Pancreas (tissue), 10 donors: ENCODE results near the gene CTU2. TPM values are rescaled to one million over a fixed set of nuclear protein-coding genes. Genes with fewer than 3 reads are reported as not detected.

ENCODE experiments used
- ATAC-seq, 4 donors: fragments of 200-7000 bp; cut with Tn5 transposase; one replicate each; pipeline versions ENCODE4 v1.8.0 to v1.9.1; 2020; ENCODE audit warnings: mild to moderate bottlenecking in 4 of 4, moderate library complexity in 4 of 4
- DNase-seq, 6 donors: peaks; one replicate each; pipeline ENCODE4 v3.0.0-alpha.2; 2020
- FAIRE-seq: peaks from 2 replicates; lab custom pipeline; 2012; peaks lifted over from hg19 to GRCh38; lab: Jason Lieb, UNC
- H3K27ac ChIP-seq, 4 donors: fragments of 200-600 bp; sonication (generic); 1 replicate in 3 of 4; 2 replicates in 1 of 4; pipeline versions ENCODE4 v1.5.0 to v1.8.0; 2020
- H3K27me3 ChIP-seq, 4 donors: fragments of 200-600 bp; one replicate each; pipeline ENCODE4 v1.8.0; 2021
- H3K36me3 ChIP-seq, 3 donors: fragments of 200-600 bp; sonication (generic) in 1 of 3; one replicate each; pipeline versions ENCODE4 v1.5.0 to v1.8.0; 2020 to 2021
- H3K4me1 ChIP-seq, 3 donors: fragments of 200-600 bp; one replicate each; pipeline ENCODE4 v1.8.0; 2021
- H3K4me3 ChIP-seq, 4 donors: fragments of 200-600 bp; sonication (generic) in 2 of 4; one replicate each; pipeline versions ENCODE4 v1.5.0 to v1.8.0; 2020 to 2021
- H3K9me3 ChIP-seq, 4 donors: fragments of 200-600 bp; one replicate each; pipeline ENCODE4 v1.8.0; 2021
- WGBS, 2 donors: extraction: QIAGEN DNeasy Blood & Tissue Kit; methylation state at CpG; one replicate each; pipeline ENCODE4 v1.1.7; 2013; 5-methylcytosine and 5-hydroxymethylcytosine counted together
- intact Hi-C, 3 donors: fragments of 100-400 bp; cut with DNase I; formaldehyde crosslinking; loops; one replicate each; pipeline versions ENCODE4 v1.11.1 to v1.14.2; 2022
- polyA plus RNA-seq, 2 donors: library from polyadenylated mRNA; stranded (reverse); fragments of 200-250 nt; gene quantifications; one replicate each; pipeline ENCODE4 v1.2.3, GENCODE V29; 2013
- total RNA-seq, 6 donors: library from RNA; stranded (reverse); fragmentation: NEBNext Ultra II Directional in 4 of 6; extraction: Animal tissue kit (Norgen Biotek cat#: 25700) in 4 of 6; gene quantifications; one replicate each; pipeline versions ENCODE4 v1.2.1 to v1.2.4, GENCODE V29; 2021 to 2023
- TF ChIP-seq, protein P1 (sequence below), 4 donors: fragments of 200-600 bp; sonication (generic) in 3 of 4; IDR thresholded peaks; one replicate each; pipeline versions ENCODE4 v1.5.0 to v1.8.0; 2021; ENCODE audit warnings: antibody characterized with exemption in 4 of 4
- donor health status: healthy with polysubstance abuse.
- donor health status: DM: no; HTN: no; CAD: no; lungs with moderate emphysema.
- donor health status: DM: no; HTN: no; CAD: no.
- donor health status: control.
- donor health status: control.
- donor health status: Bipolar disorder and iron deficiency.
- donor health status: DM: yes; HTN: yes; CAD: no.
- donor health status: DM: no; HTN: no; CAD: no.
- donor health status: DM: no; HTN: no; CAD: no.
- donor health status: DM: yes; HTN: yes; CAD: no.

Gene CTU2
- total and polyA plus RNA-seq, 8 donors: 8.1 to 21.9 (median 10.6) TPM

DNA sequence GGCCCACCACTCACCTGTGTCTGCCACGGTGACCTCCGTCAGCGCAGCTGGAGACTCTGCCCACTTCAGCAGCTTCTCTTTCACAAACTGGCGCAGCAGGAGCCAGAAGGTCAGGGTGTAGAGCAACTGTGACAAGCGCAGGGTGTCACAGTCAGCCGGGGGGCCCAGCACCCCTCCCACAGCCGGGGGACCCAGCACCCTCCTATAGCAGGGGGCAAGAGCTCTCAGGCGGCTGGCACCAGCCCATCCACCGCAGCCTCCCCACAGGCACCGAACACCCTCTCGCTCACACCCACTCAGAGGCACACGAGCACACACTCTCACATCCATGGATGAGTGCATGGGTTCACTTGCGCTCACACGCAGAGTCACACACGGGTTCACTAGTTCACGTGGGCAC, 28.8 kb downstream of the CTU2 start:
- WGBS, 2 donors: 75 to 92% methylated on average over 15 to 16 of the region's 16 CpGs
- no peak for DNase-seq

DNA sequence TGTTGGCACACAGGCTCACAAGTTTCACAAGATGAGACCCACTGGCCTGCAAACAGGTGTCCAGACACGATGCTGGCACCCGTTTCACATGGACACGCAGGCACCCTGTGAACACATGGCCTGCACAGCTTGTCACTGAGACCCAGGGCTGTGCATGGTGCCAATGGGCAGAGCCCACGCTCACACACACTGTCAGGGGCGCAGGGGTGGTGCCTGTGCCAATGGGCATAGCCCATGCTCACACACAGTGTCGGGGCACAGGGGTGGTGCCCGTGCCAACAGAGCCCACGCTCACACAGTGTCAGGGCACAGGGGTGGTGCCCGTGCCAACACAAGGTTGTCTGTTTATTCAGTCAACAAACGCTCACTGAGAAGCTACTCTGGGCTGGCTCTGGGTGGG, 29.3 kb downstream of the CTU2 start:
- intact Hi-C loops: loop anchor here in 1 of 3 donors (10.0 kb wide), 1 partner anchor 429 kb away; no protein-coding TSS in a partner anchor
- Histone ChIP-seq H3K9me3 (no peaks in the 10 kb centered on the region), H3K27me3 (no peaks in the 10 kb centered on the region), H3K27ac (no peak overlapping the region), H3K4me1 (no peaks in the 10 kb centered on the region), H3K4me3 (no peak overlapping the region), H3K36me3 (peaks cover 0 to 8% (median 0%) of the 10 kb centered on the region in 3 donors)
- TF ChIP-seq, protein P1, sequence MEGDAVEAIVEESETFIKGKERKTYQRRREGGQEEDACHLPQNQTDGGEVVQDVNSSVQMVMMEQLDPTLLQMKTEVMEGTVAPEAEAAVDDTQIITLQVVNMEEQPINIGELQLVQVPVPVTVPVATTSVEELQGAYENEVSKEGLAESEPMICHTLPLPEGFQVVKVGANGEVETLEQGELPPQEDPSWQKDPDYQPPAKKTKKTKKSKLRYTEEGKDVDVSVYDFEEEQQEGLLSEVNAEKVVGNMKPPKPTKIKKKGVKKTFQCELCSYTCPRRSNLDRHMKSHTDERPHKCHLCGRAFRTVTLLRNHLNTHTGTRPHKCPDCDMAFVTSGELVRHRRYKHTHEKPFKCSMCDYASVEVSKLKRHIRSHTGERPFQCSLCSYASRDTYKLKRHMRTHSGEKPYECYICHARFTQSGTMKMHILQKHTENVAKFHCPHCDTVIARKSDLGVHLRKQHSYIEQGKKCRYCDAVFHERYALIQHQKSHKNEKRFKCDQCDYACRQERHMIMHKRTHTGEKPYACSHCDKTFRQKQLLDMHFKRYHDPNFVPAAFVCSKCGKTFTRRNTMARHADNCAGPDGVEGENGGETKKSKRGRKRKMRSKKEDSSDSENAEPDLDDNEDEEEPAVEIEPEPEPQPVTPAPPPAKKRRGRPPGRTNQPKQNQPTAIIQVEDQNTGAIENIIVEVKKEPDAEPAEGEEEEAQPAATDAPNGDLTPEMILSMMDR (IDR thresholded peaks at IDR 0.05): no peak
- 63 to 80% methylated on average over 10 of the region's 10 CpGs for WGBS, 2 donors
- no peak for ATAC-seq
- FAIRE-seq: no peak
- no peak for DNase-seq

More for the DNA sequence above, 28.8 kb downstream of the CTU2 start:
- intact Hi-C loops: loop anchor here in 1 of 3 donors (10.0 kb wide), 1 partner anchor 430 kb away; no protein-coding TSS in a partner anchor
- H3K36me3 ChIP-seq: peaks cover 0 to 8% (median 0%) of the 10 kb centered on the region in 3 donors
- ATAC-seq (no peak), FAIRE-seq (no peak)
- no peak overlapping the region for H3K4me3 ChIP-seq
- H3K27ac ChIP-seq: no peak overlapping the region
- no peaks in the 10 kb centered on the region for H3K4me1 ChIP-seq
- H3K9me3 ChIP-seq: no peaks in the 10 kb centered on the region
- TF ChIP-seq, protein P1 (IDR thresholded peaks at IDR 0.05): no peak
- H3K27me3 ChIP-seq: no peaks in the 10 kb centered on the region

DNA sequence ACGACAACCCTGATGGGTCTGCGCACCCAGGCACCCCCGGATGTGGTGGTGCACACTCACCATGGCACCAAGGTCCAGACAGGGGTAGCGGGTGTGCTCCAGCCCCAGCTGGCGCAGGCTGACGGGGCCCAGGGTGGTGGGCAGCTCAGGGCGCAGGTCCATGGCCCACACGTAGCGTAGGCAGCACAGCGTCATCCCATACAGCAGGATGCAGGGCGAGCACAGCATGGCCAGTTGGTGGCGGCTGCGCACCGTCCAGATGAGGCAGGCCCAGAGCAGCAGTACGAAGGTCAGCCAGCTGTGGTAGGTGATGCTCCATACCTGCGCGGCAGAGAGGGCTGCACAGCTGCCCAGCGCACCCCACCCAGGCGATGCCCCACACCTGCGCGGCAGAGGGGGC, 29.8 kb downstream of the CTU2 start:
- no peak for FAIRE-seq
- Histone ChIP-seq H3K4me1 (no peaks in the 10 kb centered on the region), H3K27me3 (no peaks in the 10 kb centered on the region), H3K27ac (no peak overlapping the region), H3K36me3 (peaks cover 0 to 8% (median 0%) of the 10 kb centered on the region in 3 donors), H3K9me3 (no peaks in the 10 kb centered on the region), H3K4me3 (no peak overlapping the region)
- WGBS, 2 donors: 79 to 93% methylated on average over 21 of the region's 21 CpGs
- intact Hi-C loops: loop anchor here in 1 of 3 donors (10.0 kb wide), 1 partner anchor 429 kb away; no protein-coding TSS in a partner anchor
- TF ChIP-seq, protein P1 (IDR thresholded peaks at IDR 0.05): no peak
- no peak for DNase-seq
- ATAC-seq: no peak

DNA sequence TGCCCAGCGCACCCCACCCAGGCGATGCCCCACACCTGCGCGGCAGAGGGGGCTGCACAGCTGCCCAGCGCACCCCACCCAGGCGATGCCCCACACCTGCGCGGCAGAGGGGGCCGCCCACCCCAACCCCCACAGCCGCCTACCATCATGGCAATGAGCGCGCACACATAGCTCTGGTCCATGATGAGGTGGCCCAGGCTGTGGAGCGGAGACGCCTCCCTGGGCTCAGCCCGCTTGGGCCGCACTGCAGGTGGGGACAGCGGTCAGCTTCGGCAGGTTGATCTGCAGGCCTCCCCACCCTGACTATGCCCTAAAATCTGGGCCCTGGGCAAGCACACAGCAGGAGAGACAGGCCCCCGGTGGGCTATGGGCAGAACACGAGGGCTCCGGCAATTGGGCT, 30.2 kb downstream of the CTU2 start:
- TF ChIP-seq, protein P1 (IDR thresholded peaks at IDR 0.05): no peak
- no peak overlapping the region for H3K27ac ChIP-seq
- intact Hi-C loops: loop anchor here in 1 of 3 donors (10.0 kb wide), 1 partner anchor 428 kb away; no protein-coding TSS in a partner anchor
- DNase-seq (no peak), ATAC-seq (no peak), FAIRE-seq (no peak)
- H3K4me1 ChIP-seq: no peaks in the 10 kb centered on the region
- no peaks in the 10 kb centered on the region for H3K9me3 ChIP-seq
- WGBS, 2 donors: 81 to 86% methylated on average over 16 to 19 of the region's 21 CpGs
- peaks cover 0 to 8% (median 0%) of the 10 kb centered on the region in 3 donors for H3K36me3 ChIP-seq
- no peaks in the 10 kb centered on the region for H3K27me3 ChIP-seq
- no peak overlapping the region for H3K4me3 ChIP-seq
